DMS153 (cell line): ENCODE measurements around the gene PLCH2.

Experiments used
- DNase-seq: peaks from one replicate; lab custom pipeline; 2025; lab: John Stamatoyannopoulos, UW

Gene PLCH2

GRCh38 chr1:2513939-2514652, 38.0 kb downstream of the PLCH2 start:
- DNase-seq, result no peak

- no peak for DNase-seq
Measured at GRCh38 chr1:2514863-2515762, 39.0 kb downstream of the PLCH2 start.

DNA sequence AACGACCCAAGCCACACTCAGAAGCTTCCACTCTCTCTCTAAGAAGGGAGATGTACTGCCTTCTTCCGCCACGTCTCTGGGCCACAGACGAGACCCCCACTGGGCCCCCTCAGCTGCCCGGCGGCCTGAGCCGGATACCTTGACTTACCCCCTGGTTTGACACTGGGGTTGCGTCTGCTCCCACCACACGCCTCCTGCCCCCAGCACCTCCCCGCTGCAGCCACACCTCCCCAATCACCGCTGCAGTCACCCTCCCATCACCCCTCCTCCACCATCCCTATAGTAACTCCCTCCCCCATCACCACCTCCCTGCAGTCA, 39.6 kb downstream of the PLCH2 start:
- no peak for DNase-seq

DNA sequence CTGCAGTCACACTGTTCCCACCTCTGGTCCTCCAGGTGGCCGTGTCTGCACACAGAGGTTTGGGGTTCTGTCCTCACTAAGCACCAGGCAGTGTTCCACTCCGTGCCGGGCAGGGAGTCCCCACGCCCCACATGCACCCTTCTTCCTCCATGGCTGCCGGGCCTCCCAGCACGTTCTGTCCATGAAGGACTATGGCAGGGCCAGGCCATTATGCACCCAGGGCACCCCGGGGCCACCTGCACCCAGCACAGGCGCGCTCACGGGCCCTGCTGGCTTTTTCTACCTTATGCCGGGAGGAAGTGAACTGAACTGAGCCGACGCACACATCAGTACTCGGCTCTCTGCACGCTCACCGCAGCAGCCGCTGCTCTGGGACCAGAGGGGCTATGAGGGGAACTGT, 40.0 kb downstream of the PLCH2 start:
- DNase-seq, result no peak

- DNase-seq, result no peak
Measured at GRCh38 chr1:2516946-2517345, 40.9 kb downstream of the PLCH2 start.

- DNase-seq, result no peak
Measured at GRCh38 chr1:2517966-2518365, 41.9 kb downstream of the PLCH2 start.

GRCh38 chr1:2518528-2518927, 42.4 kb downstream of the PLCH2 start:
- no peak for DNase-seq

DNA sequence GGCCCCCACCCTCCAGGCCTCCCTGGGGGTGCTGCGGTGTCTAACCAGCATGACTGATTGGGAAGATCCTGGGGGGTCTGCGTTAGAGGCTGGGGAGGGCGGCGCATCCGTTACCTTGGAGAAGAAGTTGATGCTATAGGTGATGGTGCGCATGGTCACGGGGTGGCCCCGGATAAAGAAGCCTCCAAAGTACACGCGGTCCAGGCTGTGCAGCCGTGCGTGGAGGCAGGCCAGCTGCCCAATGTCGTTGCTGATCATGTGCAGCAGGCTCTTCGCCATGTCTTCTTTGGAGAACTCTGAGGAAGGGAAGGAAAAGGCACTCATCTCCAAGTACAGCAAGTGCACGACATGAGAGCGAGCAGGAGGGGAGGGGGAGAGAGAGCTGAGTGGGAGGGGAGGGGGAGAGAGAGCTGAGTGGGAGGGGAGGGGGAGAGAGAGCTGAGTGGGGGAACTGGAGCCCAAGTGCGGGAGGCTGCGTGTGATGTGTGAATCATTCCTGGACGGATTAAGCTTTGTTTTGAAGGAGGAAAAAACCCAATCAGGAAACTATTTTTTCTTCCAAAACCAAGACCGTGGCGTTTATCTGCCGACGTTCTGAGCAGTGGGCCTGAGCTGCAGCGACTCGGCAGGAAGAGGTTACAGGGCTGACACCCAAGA, 43.1 kb downstream of the PLCH2 start:
- no peak for DNase-seq

DNA sequence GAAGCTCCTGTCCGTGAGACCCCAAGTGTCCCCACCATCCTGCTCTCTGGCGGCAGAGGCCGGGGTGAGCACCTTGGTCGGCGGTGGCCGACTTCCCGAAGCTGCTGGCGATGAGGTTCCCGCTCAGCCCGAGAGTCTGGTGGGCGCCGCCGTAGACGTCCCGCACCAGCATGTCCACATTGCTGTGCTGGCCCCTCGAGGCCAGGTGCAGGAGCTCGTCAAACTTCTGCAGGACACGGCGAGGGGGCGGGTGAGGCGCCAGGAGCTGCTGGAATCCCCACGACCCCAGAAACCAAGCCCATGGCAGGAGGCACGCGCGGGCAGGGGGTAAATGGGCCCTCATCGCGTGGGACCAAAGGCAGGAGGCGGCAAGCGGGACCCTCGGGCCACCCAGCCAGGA, 43.6 kb downstream of the PLCH2 start:
- DNase-seq, result no peak

DNA sequence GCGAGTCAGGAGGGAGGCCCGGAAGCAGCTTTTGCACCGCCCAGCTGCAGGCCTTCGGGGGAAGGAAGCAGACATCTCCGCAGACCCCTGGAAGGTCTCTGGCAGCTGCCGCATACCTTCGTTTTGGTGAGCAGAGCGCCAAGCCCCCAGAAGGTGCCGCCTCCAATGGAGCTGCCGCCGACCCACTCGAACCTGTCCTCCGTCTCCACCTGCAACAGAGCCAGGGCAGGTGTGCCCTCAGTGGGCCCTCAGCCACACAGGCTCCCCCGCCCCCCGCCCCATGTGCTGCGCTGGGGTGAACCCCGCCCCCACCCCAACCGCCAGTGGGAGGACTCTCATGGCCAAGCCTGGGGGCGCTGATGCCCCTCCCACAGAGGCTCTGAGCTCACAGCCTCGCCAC, 44.1 kb downstream of the PLCH2 start:
- DNase-seq, result no peak

DNA sequence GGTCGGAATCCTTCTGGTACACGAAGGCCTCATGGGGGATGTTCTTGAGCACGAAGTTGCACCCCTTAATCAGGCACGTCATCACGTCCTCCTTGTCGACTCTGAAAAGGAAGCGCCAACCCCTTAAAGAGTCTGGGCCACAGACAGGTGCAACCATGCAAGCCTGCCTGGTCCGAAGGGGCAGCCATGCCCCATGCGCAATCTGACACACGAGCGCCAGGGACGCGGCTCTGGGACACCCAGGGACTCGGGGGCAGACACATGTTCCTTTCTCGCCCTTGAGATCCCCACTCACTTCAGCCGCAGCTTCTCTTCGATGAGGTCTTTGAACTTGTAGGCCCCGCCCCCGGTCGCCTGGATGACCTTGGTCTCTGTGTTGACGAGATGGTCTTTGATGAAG, 44.7 kb downstream of the PLCH2 start:
- no peak for DNase-seq

GRCh38 chr1:2522230-2522629, 46.1 kb downstream of the PLCH2 start:
- no peak for DNase-seq

DNA sequence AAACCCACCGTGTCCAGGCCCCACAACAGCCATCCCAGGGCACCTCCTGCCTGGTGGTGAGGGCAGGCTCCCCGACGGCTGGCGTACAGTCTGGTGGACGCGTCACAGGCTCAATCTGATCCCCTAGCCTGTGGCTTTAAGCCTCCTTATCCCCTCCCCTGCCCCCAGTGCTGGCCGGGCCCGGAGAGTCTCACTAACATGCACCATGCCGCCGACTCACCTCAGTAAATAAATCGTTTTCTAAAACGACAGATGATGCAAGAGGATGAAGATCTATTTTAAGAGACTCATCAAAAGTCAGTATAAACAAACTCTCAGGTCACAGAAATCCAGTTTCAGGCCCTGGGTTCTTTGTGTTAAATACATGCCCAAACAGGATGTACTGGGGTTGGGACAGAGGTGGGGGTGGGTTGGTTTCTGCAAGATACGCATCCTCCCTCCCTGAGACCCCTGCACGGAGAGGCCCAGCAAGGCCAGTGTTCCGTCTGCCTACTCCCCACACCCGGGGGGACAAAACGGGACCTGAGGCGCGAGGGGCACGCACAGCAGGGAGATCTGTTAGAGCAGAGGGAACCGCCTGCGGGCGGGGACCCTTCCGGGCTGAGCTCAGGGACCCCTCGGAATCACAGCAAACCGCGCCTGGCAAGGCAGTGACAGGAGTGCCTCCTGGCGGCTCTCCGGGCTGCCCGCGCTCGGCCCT, 47.3 kb downstream of the PLCH2 start:
- DNase-seq, result no peak

- no peak for DNase-seq
Measured at GRCh38 chr1:2523891-2524609, 48.0 kb downstream of the PLCH2 start.

DNA sequence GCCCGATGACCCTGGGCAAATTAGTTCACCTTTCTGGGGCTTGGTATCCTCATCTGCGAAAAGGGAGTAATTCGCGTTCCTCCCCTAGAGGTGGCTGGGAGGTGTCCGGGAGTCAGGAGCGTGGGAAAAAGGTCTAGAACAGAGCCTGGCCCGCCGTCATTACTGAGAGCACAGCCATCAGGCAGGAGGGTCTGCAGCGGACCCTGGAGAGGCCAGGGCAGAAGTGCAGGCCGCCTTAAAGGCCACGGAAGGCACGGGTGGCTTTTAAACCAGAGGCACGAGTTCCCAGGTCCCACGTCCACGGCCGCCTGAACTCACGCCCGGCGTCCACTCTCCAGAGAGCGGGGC, 49.5 kb downstream of the PLCH2 start:
- no peak for DNase-seq

DNA sequence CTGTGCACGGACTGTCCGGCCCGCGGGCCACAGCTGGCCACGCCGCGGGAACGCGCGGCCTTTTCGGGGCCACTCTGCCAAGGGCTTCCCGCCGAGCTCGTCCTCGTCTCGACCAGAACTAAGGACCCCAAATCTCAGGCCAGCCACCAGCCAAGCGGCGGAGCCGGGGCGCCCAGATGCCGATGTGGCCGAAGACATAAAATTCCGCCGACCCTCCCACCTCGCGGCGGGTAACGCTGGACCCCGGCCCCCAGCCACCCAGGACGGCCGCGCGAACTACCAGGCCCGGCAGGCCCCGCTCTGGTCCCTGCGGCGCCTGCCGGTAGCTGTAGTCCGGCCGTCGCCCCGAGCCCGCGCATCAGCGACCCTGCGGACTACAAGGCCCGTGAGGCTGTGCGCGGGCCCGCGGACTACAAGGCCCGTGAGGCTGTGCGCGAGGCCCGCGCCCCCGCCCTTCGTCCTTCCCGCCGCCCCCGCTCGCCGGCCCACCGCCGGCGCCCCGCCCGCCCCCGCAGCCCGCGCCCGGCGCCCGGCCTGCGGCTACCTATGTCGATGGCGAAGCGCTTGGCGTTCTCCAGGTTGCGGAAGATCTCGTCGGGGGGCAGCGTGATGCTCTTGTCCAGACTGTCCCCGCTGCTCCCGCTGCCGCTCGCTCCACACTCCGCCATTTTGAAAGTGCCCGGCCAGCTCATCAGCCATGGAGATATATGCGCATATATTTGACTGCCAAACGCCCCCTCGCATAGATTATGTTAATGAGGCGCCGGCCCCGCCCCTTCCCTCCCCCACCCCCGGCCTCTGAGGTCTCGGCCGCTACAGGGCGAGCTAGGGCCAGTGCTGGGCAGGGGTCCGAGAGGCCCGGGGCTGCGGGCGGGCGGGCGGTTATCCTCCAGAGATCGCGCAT, 50.1 kb downstream of the PLCH2 start, which contains the start of gene PANK4:
Gene PANK4, minus strand, starts transcription at position 677 of the 904 bp plus-strand sequence. Its CDS starts 9 bp downstream, at position 668.
- DNase-seq, result peak; percentile 92

GRCh38 chr1:2526824-2527555, 50.9 kb downstream of the PLCH2 start:
- no peak for DNase-seq

DNA sequence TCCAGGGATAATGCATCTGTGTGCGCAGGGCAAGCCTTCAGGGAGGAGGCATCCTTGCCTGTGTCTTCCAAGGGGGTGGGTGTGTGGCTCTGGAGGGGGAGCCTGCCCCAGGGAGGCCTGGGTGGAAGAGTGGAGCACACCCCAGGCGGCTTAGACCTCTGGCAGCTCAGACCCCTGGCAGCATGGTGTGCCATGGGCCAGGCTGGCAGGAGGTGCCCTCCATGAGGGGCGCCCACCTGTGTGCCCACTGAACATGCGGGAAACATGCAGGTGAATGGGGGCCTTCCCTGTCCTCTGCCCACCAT, 51.4 kb downstream of the PLCH2 start:
- no peak for DNase-seq

GRCh38 chr1:2528016-2528415, 51.9 kb downstream of the PLCH2 start:
- peak; percentile 33 for DNase-seq

DNA sequence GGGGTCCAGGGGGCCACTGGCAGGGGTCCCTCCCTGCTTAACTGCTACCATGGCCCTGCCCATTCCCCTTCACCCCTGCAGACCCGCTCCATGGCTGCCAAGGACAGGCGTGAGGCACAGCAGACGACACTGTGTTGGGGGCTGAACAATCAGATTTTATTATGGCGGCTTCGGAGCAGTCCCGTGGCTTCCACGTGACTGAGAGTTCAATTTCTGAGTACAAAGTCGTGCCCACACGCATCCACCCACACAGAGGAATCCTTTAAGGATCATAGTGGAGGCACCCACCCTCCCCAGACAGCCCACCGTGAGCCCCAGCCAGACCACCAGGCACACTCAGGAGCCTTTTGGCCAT, 52.5 kb downstream of the PLCH2 start:
- no peak for DNase-seq
